PC-3 (cell line): Measurements from ENCODE around the gene ZNF684.

ENCODE experiments used
- CTCF ChIP-seq: fragments of 300-600 bp; sonication (generic); conservative IDR thresholded peaks from 2 replicates; pipeline ENCODE4 v1.5.1; 2017; ENCODE audit warnings: antibody characterized with exemption, low read depth, mild to moderate bottlenecking, low read length
- EZH2 ChIP-seq: fragments of 300-600 bp; sonication (generic); IDR thresholded peaks from one replicate; pipeline ENCODE4 v1.6.1; 2017; ENCODE audit warnings: antibody characterized with exemption, mild to moderate bottlenecking, low read length; ENCODE audit not compliant: unreplicated experiment

GRCh38 chr1:40546957-40547356 is 15.5 kb downstream of the ZNF684 start:
- TF ChIP-seq CTCF (no peak), EZH2 (no peak)
